GM12891 (cell line): ENCODE data around the gene MXI1.

Experiments
- DNase-seq: peaks from one replicate; pipeline ENCODE4 v3.0.0; 2011; ENCODE audit warnings: low spot score; ENCODE audit not compliant: insufficient read length
- FAIRE-seq: peaks from 2 replicates; lab custom pipeline; 2011; peaks lifted over from hg19 to GRCh38; lab: Jason Lieb, UNC
- PAX5 ChIP-seq: IDR thresholded peaks from 2 replicates; pipeline ENCODE4 v1.6.1; 2011; ENCODE audit warnings: low read length, moderate library complexity, mild to moderate bottlenecking; ENCODE audit not compliant: insufficient read depth, severe bottlenecking
- POLR2A ChIP-seq: IDR thresholded peaks from 2 replicates; pipeline ENCODE4 v1.6.1; 2011; ENCODE audit warnings: low read depth, low read length, control low read depth
- POLR2AphosphoS5 ChIP-seq: IDR thresholded peaks from 2 replicates; pipeline ENCODE4 v1.6.1; 2011; ENCODE audit warnings: low read depth, low read length, control low read depth
- POU2F2 ChIP-seq: IDR thresholded peaks from 2 replicates; pipeline ENCODE4 v1.6.1; 2011; ENCODE audit warnings: low read depth, mild to moderate bottlenecking, control low read depth, low read length, moderate library complexity
- SPI1 ChIP-seq: IDR thresholded peaks from 2 replicates; pipeline ENCODE4 v1.6.1; 2011; ENCODE audit warnings: low read depth, low read length, control low read depth
- TAF1 ChIP-seq: IDR thresholded peaks from 2 replicates; pipeline ENCODE4 v1.6.1; 2011; ENCODE audit warnings: low read depth, low read length, control low read depth

Gene MXI1

GRCh38 chr10:110220398-110220797 lies 13.0 kb downstream of the MXI1 start:
- DNase-seq (no peak), FAIRE-seq (no peak)
- no peak for TF ChIP-seq POU2F2
- TF ChIP-seq TAF1 = no peak

DNA sequence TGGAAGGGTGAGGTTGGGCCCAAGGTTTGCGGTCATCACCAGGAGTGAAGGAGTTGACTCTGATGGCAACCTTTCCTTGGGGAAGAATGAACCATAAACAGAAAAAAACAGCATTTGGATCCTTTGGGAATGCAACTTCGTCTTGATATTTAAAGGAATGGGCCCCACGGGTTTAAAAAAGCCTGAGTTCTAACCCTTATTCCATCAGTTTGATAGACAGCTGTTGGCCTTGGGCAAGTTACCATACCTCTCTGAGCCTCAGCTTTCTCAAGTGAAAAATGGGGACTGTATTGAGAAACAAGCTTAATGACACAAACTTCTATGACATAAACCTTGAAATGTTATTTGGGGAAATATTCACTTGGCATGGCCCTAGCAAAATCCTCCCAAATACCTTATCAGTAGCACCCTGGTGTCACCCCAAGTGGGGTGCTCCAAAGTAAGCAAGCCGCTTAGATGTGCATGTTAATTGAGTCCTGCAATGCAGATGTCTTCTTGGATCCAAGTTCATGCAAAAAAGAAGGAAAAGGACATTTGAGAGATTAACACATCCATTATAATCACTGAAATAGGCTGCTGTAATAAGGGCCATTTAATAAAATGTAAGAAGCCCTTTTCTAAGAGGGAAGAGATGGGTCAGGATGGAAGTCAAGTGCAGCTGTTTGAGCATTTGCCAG lies 13.8 kb downstream of the MXI1 start:
- FAIRE-seq (no peak), DNase-seq (no peak)
- TF ChIP-seq POLR2AphosphoS5 = no peak
- TF ChIP-seq POU2F2 = no peak
- TF ChIP-seq POLR2A = no peak
- no peak for TF ChIP-seq TAF1
- no peak for TF ChIP-seq PAX5
- no peak for TF ChIP-seq SPI1

GRCh38 chr10:110221721-110222261 lies 14.4 kb downstream of the MXI1 start:
- TF ChIP-seq TAF1 (no peak), SPI1 (no peak), POLR2AphosphoS5 (no peak), POU2F2 (no peak), PAX5 (no peak), POLR2A (no peak)
- FAIRE-seq (peak; percentile 95), DNase-seq (peak; percentile 48)

- no peak for FAIRE-seq
- DNase-seq = no peak
- TF ChIP-seq POLR2AphosphoS5 = no peak
- no peak for TF ChIP-seq POLR2A
- TF ChIP-seq PAX5 = no peak
- TF ChIP-seq TAF1 = no peak
- no peak for TF ChIP-seq POU2F2
- TF ChIP-seq SPI1 = no peak
Observed at GRCh38 chr10:110222641-110223297, 15.4 kb downstream of the MXI1 start.

DNA sequence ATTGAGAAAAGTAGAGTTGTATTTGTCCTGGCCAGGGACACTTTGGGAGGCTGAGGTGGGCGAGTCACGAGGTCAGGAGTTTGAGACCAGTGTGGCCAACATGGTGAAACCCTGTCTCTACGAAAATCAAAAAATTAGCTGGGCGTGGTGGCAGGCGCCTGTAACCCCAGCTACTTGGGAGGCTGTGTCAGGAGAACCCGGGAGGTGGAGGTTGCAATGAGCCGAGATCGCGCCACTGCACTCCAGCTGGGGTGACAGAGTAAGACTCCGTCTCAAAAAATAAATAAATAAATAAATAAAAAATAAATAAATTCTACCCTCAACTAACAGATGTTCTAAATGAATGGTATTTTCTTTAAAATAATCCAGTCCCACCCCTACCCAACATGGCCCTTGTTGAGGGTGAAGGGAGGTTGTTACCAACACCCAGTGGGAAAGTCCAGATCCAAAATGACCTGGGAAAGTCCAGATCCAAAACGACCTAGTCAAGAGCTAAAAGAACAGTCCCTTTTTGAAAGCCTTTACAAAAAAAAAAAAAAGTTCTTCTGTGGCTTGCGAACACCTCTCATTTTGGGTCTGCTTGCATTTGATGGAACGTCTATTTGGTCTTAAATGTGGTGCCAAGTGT lies 16.0 kb downstream of the MXI1 start:
- DNase-seq (no peak), FAIRE-seq (no peak)
- no peak for TF ChIP-seq POLR2AphosphoS5
- TF ChIP-seq TAF1 = no peak
- no peak for TF ChIP-seq POU2F2
- no peak for TF ChIP-seq PAX5
- TF ChIP-seq POLR2A = no peak
- TF ChIP-seq SPI1 = no peak

GRCh38 chr10:110224992-110225391 lies 17.6 kb downstream of the MXI1 start:
- no peak for DNase-seq
- FAIRE-seq = no peak
- TF ChIP-seq SPI1 = no peak
- no peak for TF ChIP-seq POLR2A
- TF ChIP-seq POU2F2 = no peak
- TF ChIP-seq TAF1 = no peak
- TF ChIP-seq POLR2AphosphoS5 = no peak
- no peak for TF ChIP-seq PAX5

DNA sequence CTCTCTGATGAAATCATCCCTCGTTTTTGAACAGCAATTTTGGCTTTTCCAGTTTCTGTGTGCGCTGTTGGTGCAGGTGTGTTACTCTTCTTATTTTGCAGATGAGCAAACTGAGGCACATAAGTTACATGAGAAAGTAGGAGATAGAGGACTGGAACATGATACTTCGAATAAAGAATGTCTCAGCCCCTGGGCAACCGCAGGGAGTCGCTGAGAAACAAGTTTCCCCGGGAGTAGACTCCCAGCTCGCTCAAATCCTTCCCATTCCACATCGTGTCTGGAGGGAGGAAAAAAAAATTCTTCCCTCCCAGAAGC lies 18.0 kb downstream of the MXI1 start:
- TF ChIP-seq SPI1 (no peak), TAF1 (no peak)
- DNase-seq = no peak
- FAIRE-seq = no peak

DNA sequence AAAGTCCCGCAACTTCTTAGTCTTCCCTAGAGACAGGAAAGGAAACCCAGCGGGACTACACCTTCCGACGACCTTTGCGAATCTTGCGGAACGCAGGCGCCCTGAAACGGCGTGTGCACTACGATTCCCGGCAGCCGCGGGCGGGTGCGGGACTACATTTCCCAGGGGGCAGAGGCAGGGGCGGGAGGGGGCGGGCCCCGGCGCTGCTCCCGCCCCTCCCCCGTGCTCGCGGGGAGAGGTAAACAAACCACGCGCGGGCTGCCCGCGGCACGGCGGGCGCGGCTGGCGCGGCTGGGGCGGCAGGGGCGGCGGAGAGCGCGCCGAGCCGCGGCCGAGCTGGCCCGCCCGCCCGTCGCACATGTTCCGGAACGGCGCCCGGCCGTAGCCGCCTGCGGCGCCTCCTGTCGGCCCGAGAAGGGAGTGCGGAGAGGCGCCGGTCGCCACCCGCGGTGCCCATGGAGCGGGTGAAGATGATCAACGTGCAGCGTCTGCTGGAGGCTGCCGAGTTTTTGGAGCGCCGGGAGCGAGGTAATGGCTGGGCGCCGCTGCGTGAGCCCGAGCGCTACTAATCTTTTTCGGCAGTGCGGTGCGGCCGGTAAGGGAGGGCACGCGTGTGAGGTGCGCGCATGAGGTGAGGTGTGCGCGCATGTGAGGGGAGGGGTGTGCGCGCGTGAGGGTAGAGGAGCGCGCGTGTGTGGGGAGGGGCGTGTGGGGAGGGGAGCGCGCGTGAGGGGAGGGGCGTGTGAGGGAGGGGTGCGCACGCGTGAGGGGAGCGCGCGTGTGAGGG lies 18.5 kb downstream of the MXI1 start:
- DNase-seq (peak; percentile 62), FAIRE-seq (no peak)
- no peak for TF ChIP-seq PAX5
- TF ChIP-seq POLR2A = no peak
- TF ChIP-seq SPI1 = no peak
- no peak for TF ChIP-seq TAF1
- no peak for TF ChIP-seq POLR2AphosphoS5
- TF ChIP-seq POU2F2 = no peak; the same call in 1 of the 2 replicates

GRCh38 chr10:110226543-110226925 lies 19.1 kb downstream of the MXI1 start:
- peak; percentile 53 for DNase-seq
- no peak for FAIRE-seq
- TF ChIP-seq POLR2AphosphoS5 = no peak
- no peak for TF ChIP-seq POU2F2
- TF ChIP-seq PAX5 = no peak
- TF ChIP-seq POLR2A = no peak
- TF ChIP-seq TAF1 = no peak
- TF ChIP-seq SPI1 = no peak

DNA sequence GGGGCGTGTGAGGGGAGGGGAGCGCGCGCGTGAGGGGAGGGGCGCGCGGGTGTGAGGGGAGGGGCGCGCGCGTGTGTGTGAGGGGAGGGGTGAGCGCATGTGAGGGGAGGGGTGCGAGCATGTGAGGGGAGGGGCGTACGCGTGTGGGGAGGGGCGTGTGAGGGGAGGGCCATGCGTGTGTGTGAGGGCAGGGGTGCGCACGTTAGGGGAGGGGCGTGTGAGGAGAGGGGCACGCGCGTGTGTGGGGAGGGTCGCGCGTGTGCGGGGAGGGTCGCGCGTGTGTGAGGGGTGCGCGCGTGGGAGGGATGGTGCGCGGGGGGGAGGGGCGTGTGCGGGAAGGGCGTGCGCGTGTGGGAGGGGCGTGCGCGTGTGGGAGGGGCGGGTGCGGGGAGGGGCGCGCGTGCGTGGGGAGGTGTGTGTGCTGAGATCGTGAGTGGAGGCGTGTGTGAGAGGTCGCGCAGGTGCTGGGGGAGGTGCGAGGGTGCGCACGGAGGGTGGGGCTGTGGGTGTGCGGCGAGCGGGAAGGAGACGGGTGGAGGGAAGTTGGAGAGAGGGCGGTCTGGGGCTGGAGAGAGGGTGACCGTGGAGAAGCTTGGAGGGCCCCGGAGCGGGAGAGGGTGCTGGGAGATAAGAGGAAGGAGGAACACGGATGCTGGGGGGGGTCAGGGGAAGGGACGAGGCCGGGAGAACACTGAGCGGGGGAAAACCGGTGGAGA lies 19.7 kb downstream of the MXI1 start:
- DNase-seq = peak; percentile 58

More for the DNA sequence above, 19.7 kb downstream of the MXI1 start:
- FAIRE-seq = peak; percentile 99
- TF ChIP-seq POLR2AphosphoS5 (no peak), TAF1 (no peak), POLR2A (no peak), SPI1 (no peak), POU2F2 (no peak), PAX5 (no peak)
